K562 (cell line): ENCODE data around the gene TECPR2. TPM values are rescaled to one million over a fixed set of nuclear protein-coding genes. Genes with fewer than 3 reads are reported as not detected.
A peak's percentile ranks its signal among the peaks of the same experiment; 100 is the strongest.

Experiments used
- ATAC-seq: fragments of 200-7000 bp; cut with Tn5 transposase; 3 replicates; pipeline ENCODE4 v1.9.1; 2020; ENCODE audit warnings: moderate library complexity
- BruUV-seq: library from RNA; stranded (reverse); fragments of 400-500 nt; replicated peaks from 2 replicates; lab custom pipeline; 2021; lab: Mats Ljungman, UMichigan
- CTCF ChIA-PET: fragments of 300-600 bp; formaldehyde crosslinking; extraction: SDS; loops from one replicate; lab custom pipeline; 2021; ENCODE audit warnings: low intra/inter-chr PET ratio; lab: Yijun Ruan, JAX
- POLR2A ChIA-PET: fragments of 300-600, 350-650 bp; sonication (Branson Sonifier 250); formaldehyde crosslinking; extraction: SDS; loops from one replicate; lab custom pipeline; 2021; ENCODE audit warnings: antibody characterized with exemption, inconsistent platforms; lab: Yijun Ruan, JAX
- DNase-seq, 4 experiments: peaks; one replicate each; pipeline versions ENCODE4 v3.0.0 to v3.0.0-alpha.2; 2011 to 2018; ENCODE audit warnings: low spot score in 3 of 4, mixed read lengths in 3 of 4; ENCODE audit errors: extremely low read depth in 1 of 4
- FAIRE-seq: peaks from 2 replicates; lab custom pipeline; 2011; peaks lifted over from hg19 to GRCh38; lab: Jason Lieb, UNC
- H2AFZ ChIP-seq: 2 replicates; pipeline ENCODE4 v1.6.0; 2011; ENCODE audit warnings: low read depth, low read length, control low read depth, inconsistent platforms
- H3K27ac ChIP-seq: fragments of 200-600 bp; 3 replicates; pipeline ENCODE4 v1.8.0; 2011; ENCODE audit warnings: low read depth, mild to moderate bottlenecking, control low read depth, inconsistent platforms, low read length, moderate library complexity, mixed read lengths; ENCODE audit errors: extremely low read depth
- H3K27me3 ChIP-seq, 2 experiments: fragments of 300-600 bp in 1 of 2; 2 replicates in 1 of 2; 3 replicates in 1 of 2; pipeline versions ENCODE4 v1.6.0 to v1.8.0; 2011; ENCODE audit warnings: inconsistent platforms in 2 of 2, low read length in 2 of 2, mild to moderate bottlenecking in 1 of 2, mixed read lengths in 1 of 2, moderate library complexity in 1 of 2; ENCODE audit not compliant: control insufficient read depth in 2 of 2, insufficient read depth in 2 of 2
- H3K36me3 ChIP-seq: fragments of 300-600 bp; 3 replicates; pipeline ENCODE4 v1.8.0; 2011; ENCODE audit warnings: mild to moderate bottlenecking, low read length, inconsistent platforms; ENCODE audit not compliant: control insufficient read depth, insufficient read depth
- H3K4me1 ChIP-seq, 2 experiments: fragments of 200-600 bp in 1 of 2; replicated peaks in 1 of 2; 2 replicates in 1 of 2; 3 replicates in 1 of 2; pipeline versions ENCODE4 v1.5.1 to v1.8.0; 2011; ENCODE audit warnings: inconsistent platforms in 2 of 2, low read length in 2 of 2, mild to moderate bottlenecking in 1 of 2, mixed read lengths in 1 of 2, moderate library complexity in 1 of 2; ENCODE audit not compliant: control insufficient read depth in 2 of 2, insufficient read depth in 2 of 2
- H3K4me2 ChIP-seq: 2 replicates; pipeline ENCODE4 v1.6.1; 2011; ENCODE audit warnings: low read length, control low read depth, inconsistent platforms, mixed read lengths; ENCODE audit not compliant: insufficient read depth
- H3K4me3 ChIP-seq: fragments of 200-600 bp; sonication (generic), shearing (Covaris generic); 2 replicates; pipeline ENCODE4 v1.5.1; 2016; ENCODE audit warnings: control low read depth, inconsistent platforms
- H3K79me2 ChIP-seq: fragments of 200-600 bp; 3 replicates; pipeline ENCODE4 v1.8.0; 2011; ENCODE audit warnings: low read length, inconsistent platforms; ENCODE audit not compliant: control insufficient read depth, insufficient read depth
- H3K9ac ChIP-seq, 2 experiments: 2 replicates each; pipeline versions ENCODE4 v1.6.0 to v1.6.1; 2011; ENCODE audit warnings: low read depth in 2 of 2, low read length in 2 of 2, control low read depth in 1 of 2, inconsistent platforms in 1 of 2, mild to moderate bottlenecking in 1 of 2, mixed read lengths in 1 of 2; ENCODE audit not compliant: insufficient read depth in 1 of 2
- H3K9me1 ChIP-seq: one replicate; pipeline ENCODE4 v1.6.0; 2011; ENCODE audit warnings: inconsistent platforms, mild to moderate bottlenecking, low read length, moderate library complexity; ENCODE audit not compliant: control insufficient read depth, insufficient read depth
- H3K9me3 ChIP-seq: replicated peaks from 2 replicates; pipeline ENCODE4 v1.5.1; 2011; ENCODE audit warnings: low read depth, low read length, inconsistent platforms; ENCODE audit not compliant: control insufficient read depth, insufficient read depth
- H4K20me1 ChIP-seq: replicated peaks from 2 replicates; pipeline ENCODE4 v1.6.1; 2011; ENCODE audit warnings: low read length, inconsistent platforms, mixed read lengths; ENCODE audit not compliant: control insufficient read depth, insufficient read depth
- RBM25 ChIP-seq: fragments of 200-400 bp; formaldehyde crosslinking; IDR thresholded peaks from 2 replicates; pipeline ENCODE4 v1.6.1; 2018; ENCODE audit warnings: low read length, low read depth, moderate library complexity; ENCODE audit not compliant: severe bottlenecking
- ZBTB33 ChIP-seq: sonication (generic); formaldehyde crosslinking; IDR thresholded peaks from 2 replicates; pipeline ENCODE4 v1.8.1; 2023; ENCODE audit warnings: mild to moderate bottlenecking, missing genetic modification reagents
- ZNF668 ChIP-seq: fragments of 250-450 bp; sonication (Bioruptor Pico); IDR thresholded peaks from 2 replicates; pipeline ENCODE4 v1.8.0; 2022; ENCODE audit warnings: mild to moderate bottlenecking, inconsistent platforms
- WGBS: fragments of 100-300 bp; shearing (Covaris generic); methylation state at CpG from one replicate; pipeline ENCODE4 v1.1.6; 2016; ENCODE audit warnings: low coverage, mixed read lengths; ENCODE audit not compliant: insufficient coverage; ENCODE audit errors: missing lambda C conversion rate; 5-methylcytosine and 5-hydroxymethylcytosine counted together
- in situ Hi-C: fragments of 300-500 bp; cut with MboI; formaldehyde crosslinking; loops from 4 replicates; pipeline ENCODE4 v1.15.0; 2018; ENCODE audit warnings: inconsistent platforms, mixed read lengths
- intact Hi-C: fragments of 100-400 bp; cut with micrococcal nuclease; formaldehyde crosslinking; loops from 2 replicates; pipeline ENCODE4 v1.14.2; 2022
- polyA plus RNA-seq, 8 experiments: library from polyadenylated mRNA; depleted of rRNA in 4 of 8; stranded (reverse) in 5 of 8; unstranded in 3 of 8; fragments of >200 nt; fragmentation: Nextera tagmentation in 2 of 8; fragmentation: Illumina TruSeq in 1 of 8; extraction: Ambion mirVana in 2 of 8; extraction: Trizol in 1 of 8; gene quantifications; 2 replicates each; pipeline versions ENCODE4 v1.2.1 to v1.2.3, GENCODE V29; 2011 to 2014; ENCODE audit warnings: inconsistent platforms in 1 of 8, missing spikeins in 1 of 8
- total RNA-seq, 7 experiments: library from RNA; depleted of rRNA in 6 of 7; stranded (reverse); fragments of >200 nt in 6 of 7; fragmentation: Illumina TruSeq in 2 of 7; extraction: Trizol in 2 of 7; gene quantifications; 2 replicates each; pipeline versions ENCODE4 v1.2.1 to v1.2.3, GENCODE V29; 2011 to 2021; ENCODE audit warnings: low replicate concordance in 1 of 7
- TF ChIP-seq, protein P1 (sequence below): fragments of 250-450 bp; sonication (Bioruptor Pico); IDR thresholded peaks from 2 replicates; pipeline ENCODE4 v1.4.0; 2020; ENCODE audit warnings: mild to moderate bottlenecking, moderate library complexity

The TECPR2 gene
- total and polyA plus RNA-seq, 9 of the 15 experiments (the other 6 are each of a cell fraction or from before 2014, with no cell fraction given): 0.04 to 3.0 (median 0.83) TPM

GRCh38 chr14:102544747-102545460 is 182.2 kb downstream of the TECPR2 start:
- Histone ChIP-seq H3K9me1 (no peaks in the 10 kb centered on the region), H3K4me2 (no peak overlapping the region), H2AFZ (no peak overlapping the region), H3K27me3 (no peaks in the 10 kb centered on the region), H4K20me1 (no peaks in the 10 kb centered on the region), H3K27ac (no peak overlapping the region), H3K9ac (peak overlapping the region in 1 of 2 experiments; percentile 64; a peak in 1 of 4 replicates), H3K4me1 (peaks cover 11 to 45% of the 10 kb centered on the region in 2 experiments), H3K9me3 (no peaks in the 10 kb centered on the region), H3K4me3 (no peak overlapping the region), H3K79me2 (no peaks in the 10 kb centered on the region), H3K36me3 (no peaks in the 10 kb centered on the region)
- FAIRE-seq (no peak), DNase-seq (no peak), ATAC-seq (no peak)
- POLR2A ChIA-PET: interaction anchor here (0.6 kb wide), 1 partner anchor 14 kb away, joined by 3 read pairs; no protein-coding TSS in a partner anchor
- in situ Hi-C loops (no loop called here), intact Hi-C loops (no loop called here)
- BruUV-seq: no TSS peak
- WGBS: 95% methylated on average over 13 of the region's 66 CpGs
- 0 out of 2 replicates have a peak, but pooled peaks have one; percentile 70 for TF ChIP-seq ZBTB33 (CRISPR knock-in tag)
- TF ChIP-seq, protein P1, sequence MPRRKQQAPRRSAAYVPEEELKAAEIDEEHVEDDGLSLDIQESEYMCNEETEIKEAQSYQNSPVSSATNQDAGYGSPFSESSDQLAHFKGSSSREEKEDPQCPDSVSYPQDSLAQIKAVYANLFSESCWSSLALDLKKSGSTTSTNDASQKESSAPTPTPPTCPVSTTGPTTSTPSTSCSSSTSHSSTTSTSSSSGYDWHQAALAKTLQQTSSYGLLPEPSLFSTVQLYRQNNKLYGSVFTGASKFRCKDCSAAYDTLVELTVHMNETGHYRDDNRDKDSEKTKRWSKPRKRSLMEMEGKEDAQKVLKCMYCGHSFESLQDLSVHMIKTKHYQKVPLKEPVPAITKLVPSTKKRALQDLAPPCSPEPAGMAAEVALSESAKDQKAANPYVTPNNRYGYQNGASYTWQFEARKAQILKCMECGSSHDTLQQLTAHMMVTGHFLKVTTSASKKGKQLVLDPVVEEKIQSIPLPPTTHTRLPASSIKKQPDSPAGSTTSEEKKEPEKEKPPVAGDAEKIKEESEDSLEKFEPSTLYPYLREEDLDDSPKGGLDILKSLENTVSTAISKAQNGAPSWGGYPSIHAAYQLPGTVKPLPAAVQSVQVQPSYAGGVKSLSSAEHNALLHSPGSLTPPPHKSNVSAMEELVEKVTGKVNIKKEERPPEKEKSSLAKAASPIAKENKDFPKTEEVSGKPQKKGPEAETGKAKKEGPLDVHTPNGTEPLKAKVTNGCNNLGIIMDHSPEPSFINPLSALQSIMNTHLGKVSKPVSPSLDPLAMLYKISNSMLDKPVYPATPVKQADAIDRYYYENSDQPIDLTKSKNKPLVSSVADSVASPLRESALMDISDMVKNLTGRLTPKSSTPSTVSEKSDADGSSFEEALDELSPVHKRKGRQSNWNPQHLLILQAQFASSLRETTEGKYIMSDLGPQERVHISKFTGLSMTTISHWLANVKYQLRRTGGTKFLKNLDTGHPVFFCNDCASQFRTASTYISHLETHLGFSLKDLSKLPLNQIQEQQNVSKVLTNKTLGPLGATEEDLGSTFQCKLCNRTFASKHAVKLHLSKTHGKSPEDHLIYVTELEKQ (CRISPR knock-in tag): no peak
- TF ChIP-seq RBM25: peak; percentile 79
- TF ChIP-seq ZNF668 (CRISPR knock-in tag): no peak
- CTCF ChIA-PET: no interaction called here
